Raji (cell line): Measurements from ENCODE around the gene HELT.

ENCODE experiments used
- POLR2A ChIP-seq: IDR thresholded peaks from 2 replicates; pipeline ENCODE4 v1.6.1; 2011; ENCODE audit warnings: low read depth, low read length, control low read depth; ENCODE audit not compliant: insufficient read depth

Gene HELT

DNA sequence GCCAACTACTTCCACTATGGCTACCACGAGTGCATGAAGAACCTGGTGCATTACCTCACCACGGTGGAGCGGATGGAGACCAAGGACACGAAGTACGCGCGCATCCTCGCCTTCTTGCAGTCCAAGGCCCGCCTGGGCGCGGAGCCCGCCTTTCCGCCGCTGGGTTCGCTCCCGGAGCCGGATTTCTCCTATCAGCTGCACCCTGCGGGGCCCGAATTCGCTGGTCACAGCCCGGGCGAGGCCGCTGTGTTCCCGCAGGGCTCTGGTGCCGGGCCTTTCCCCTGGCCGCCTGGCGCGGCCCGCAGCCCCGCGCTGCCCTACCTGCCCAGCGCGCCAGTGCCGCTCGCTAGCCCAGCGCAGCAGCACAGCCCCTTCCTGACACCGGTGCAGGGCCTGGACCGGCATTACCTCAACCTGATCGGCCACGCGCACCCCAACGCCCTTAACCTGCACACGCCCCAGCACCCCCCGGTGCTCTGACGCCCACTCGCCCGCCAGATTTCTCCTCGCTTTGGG, 2.1 kb downstream of the HELT start:
- TF ChIP-seq POLR2A: no peak

DNA sequence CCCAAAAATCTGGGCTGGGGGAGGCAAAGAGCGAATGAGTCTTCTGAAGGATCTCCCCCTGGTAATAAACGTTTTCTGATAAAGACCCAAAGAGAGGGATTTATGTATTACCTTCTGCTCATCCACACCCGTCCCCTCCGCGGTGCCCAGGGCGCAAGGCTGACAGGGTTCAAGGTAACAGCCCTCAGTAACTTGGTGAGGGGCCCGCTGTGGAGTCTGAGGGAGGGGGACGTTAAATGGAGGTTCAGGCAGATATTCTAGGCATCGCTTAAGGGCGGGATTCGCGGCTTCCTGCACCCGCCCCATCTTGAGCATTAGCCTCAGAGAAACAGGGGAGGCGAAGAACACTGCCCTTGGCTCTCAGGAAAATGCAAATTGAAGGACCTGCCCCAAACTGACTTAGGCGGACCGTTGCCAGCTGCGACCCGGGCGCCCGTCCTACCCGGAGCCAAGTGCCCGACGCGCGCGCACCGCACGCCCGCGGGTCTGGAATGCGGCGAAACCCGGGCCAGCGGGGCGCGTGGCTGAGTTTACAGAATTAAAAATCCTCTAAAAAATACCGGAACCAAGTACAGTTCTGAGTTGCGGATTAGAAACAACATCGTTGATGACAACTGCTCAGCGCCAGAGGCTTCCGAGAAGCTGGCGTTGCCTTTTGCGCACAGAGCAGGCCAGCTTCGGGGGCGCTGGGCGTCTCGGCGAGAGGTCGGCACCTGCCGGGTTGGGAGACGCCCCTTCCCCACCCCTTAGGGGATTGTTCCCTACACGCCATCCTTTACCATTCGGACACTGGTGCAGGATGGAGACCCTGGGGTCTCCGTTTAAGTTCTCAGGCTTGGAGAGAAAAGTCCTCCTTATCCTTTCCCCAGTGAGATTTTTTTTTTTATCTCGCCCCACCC, 2.8 kb downstream of the HELT start:
- no peak for TF ChIP-seq POLR2A

- TF ChIP-seq POLR2A: no peak
Measured at GRCh38 chr4:185023471-185023870, 5.2 kb downstream of the HELT start.

GRCh38 chr4:185028625-185029024, 10.3 kb downstream of the HELT start:
- no peak for TF ChIP-seq POLR2A

DNA sequence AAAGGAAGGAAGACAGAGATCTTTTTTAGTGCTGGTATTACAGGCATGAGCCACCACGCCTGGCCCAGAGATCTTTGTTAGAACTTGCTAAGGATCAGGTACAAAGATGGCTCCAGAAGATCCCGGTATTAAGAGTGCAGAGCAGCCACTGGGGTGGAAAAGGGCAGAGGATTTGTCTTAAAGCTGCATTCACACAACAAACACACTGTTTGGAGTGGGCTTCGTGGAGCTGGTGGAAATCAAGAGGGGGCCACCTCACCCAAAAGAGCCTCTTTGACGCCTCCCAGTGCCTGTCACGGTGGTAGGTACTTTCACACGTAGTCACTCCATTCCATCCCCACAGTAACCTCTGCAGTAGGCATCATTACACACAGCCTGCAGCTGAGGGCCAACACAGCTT, 13.3 kb downstream of the HELT start:
- TF ChIP-seq POLR2A: no peak

DNA sequence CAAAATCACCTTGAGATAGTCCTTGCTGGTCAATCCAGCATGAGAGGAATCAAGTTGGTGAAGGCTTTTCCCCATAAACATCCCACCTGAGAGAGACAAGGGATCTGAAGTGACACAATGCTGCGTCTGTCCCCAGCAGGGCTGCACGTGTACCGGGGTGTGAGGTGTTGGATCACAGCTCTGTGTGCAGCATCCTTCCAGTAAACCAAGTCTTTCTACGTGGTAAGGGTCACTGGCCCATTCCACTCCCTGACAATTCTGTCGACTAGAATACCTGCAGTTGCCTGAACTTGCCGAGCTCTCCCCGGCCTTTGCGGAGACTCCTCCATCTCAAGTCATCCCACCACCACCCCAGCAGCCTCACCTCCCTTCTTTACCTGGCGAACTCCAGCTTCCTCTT, 14.8 kb downstream of the HELT start:
- no peak for TF ChIP-seq POLR2A

- TF ChIP-seq POLR2A: no peak
Measured at GRCh38 chr4:185033950-185034349, 15.7 kb downstream of the HELT start.

GRCh38 chr4:185035284-185035683, 17.0 kb downstream of the HELT start:
- no peak for TF ChIP-seq POLR2A

GRCh38 chr4:185036019-185036418, 17.7 kb downstream of the HELT start:
- TF ChIP-seq POLR2A: no peak

DNA sequence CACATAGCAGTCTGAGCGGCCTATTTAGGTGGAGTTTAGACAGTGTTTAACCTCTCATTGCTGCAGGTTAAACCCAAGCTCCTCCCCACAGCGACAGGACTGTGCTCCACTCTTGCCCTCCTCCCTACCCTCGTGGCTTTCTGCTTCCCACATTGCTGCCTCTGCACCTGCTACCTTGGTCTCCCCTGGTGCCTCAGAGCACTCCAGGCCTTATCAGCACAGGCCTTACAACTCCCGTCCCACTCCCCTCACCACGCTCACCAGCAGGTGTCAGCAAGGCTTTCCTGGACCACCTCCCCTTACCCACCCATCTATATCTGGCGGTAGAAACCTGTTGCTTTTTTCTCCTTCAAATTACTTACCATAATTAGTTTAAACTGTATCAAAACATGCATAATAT, 18.6 kb downstream of the HELT start:
- TF ChIP-seq POLR2A: no peak

DNA sequence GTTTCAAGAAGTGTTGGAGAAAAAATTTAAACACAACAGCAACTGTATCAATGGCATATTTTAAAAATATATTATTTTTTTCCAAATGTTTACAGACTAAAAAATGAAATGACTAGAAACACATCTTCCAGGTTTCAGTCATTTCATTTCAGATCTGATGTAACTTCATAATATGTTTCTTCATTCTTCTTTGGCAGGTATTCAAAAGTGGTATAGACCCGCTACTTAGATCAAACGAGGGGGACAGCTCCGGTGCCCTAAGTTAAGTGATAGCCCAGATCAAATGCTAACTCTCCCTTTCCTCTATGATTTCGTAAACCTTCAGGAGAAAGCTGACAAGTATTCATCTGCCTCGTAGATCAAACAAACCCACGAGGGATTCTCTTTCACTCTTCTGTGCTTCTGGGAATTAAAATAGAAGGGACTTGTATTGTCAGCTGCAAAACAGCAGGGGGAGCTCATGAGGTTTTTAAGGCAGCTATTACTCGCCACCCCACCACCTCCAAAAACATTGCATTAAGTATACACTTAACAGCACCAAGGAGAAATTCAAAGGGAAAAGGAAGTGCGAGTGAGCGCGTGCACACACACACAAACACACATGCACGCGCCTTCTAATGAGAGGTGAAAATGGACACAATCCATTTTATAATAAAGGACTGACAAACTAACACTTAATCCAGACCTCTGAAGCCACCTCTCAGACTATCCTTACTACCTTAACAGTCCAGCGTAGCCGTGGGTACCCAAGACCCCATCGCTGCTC, 21.4 kb downstream of the HELT start:
- no peak for TF ChIP-seq POLR2A

DNA sequence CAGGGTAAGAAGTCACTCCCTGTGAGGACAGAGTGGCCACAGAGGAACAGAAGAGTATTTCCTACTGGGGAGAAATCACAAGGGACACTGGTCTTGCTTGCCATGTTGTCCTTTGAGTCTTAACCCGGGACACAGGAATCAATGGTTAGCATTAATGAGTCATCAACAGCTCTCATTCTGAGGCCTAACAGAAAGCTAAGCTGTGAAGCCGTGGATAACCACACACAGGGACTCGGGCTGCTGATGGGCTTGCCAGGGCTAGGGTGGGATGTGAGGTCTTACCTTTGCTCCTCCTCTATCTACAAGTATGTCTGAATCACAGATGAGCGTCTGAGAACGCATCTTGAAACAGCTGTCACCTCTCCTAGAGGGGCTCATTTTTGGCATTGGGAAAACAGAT, 22.2 kb downstream of the HELT start:
- no peak for TF ChIP-seq POLR2A

- TF ChIP-seq POLR2A: no peak
Measured at GRCh38 chr4:185053746-185054145, 35.5 kb downstream of the HELT start.

GRCh38 chr4:185054272-185054671, 36.0 kb downstream of the HELT start:
- TF ChIP-seq POLR2A: no peak

GRCh38 chr4:185054886-185055285, 36.6 kb downstream of the HELT start:
- no peak for TF ChIP-seq POLR2A

- no peak for TF ChIP-seq POLR2A
Measured at GRCh38 chr4:185061610-185062009, 43.3 kb downstream of the HELT start.
